GM20431 (cell line): Measurements from ENCODE around the gene IL7R.
"Not testable (repeated sequence)": the region's sequence is repeated elsewhere in the genome, so short reads cannot be mapped to it uniquely, and the experiment has no call there.

Source experiments
- in situ Hi-C: fragments of 300-500 bp; cut with MseI, MboI; formaldehyde crosslinking; loops from one replicate; pipeline ENCODE4 v1.15.0; 2020; ENCODE audit warnings: low sequenced_read_pairs; ENCODE audit not compliant: unreplicated experiment

IL7R gene

GRCh38 chr5:35838370-35839042 lies 18.2 kb upstream of the IL7R start:
- in situ Hi-C loops, result no loop called here

DNA sequence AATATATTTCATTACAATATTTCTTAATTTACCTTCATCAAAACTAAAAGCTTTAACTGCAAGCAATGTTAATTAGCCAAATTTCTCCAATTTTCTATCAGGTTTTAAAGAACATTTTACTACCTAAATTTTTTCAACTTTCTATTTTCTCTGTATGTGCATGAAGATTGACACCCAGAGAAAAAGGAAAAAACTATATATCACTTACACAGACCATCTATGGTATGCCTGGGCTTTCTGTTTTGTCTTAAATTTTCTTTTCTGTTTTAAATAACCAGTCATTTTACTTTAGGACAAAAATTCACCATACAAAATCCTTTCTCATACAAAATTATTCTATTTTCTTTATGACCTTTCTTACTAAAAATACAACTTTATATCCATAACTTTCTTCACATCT lies 13.8 kb upstream of the IL7R start:
- in situ Hi-C loops, result no loop called here

DNA sequence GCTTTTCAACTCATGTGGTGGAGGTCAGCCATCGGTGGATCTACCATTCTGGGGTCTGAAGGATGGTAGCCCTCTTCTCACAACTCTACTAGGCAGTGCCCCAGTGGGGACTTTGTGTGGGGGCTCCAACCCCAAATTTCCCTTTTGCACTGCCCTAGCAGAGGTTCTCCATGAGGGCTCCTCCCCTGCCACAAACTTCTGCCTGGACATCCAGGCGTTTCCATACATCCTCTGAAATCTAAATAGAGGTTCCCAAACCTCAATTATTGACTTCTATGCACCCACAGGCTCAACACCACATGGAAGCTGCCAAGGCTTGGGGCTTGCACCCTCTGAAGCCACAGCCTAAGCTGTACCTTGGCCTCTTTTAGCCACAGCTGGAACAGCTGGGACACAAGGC lies 11.2 kb upstream of the IL7R start:
- in situ Hi-C loops, result not testable (repeated sequence)

- in situ Hi-C loops, result no loop called here
Measured at GRCh38 chr5:35847491-35847890, 9.2 kb upstream of the IL7R start.

DNA sequence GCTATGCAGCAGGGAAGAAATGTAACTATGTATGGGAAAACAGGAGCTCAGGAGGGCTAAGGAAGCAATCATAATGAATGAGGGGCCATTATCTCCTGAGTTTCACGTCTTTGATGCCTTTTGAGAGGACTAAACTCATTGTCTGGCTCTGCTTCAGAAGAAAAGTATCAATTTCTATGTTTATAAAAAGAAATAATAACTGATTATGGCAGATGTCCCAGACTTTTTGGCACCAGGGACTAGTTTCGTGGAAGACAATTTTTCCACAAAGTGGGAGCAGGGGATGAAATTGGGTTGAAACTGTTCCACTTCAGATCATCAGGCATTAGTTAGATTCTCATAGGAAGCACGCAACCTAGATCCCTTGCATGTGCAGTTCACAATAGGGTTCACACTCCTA lies 8.7 kb upstream of the IL7R start:
- in situ Hi-C loops, result no loop called here

DNA sequence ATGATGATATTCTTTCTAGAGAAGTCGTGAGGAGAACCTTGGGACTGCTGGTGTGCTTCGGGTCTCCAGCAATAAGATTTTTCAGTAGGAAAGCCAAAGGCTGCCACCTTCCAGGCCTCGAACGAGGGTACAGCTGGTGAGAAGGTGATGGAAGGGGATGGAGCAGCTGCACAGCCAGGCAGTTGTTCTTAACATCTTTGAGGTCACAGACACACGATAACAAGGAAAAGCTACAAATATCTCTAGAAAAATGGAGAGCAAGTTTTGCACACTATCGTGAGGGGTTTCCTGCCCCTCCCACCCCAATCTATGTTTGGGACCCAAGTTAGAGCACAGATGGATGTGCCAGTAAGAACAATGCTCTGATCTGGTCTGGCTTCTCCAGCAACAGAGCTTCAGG lies 6.8 kb upstream of the IL7R start:
- in situ Hi-C loops, result no loop called here

DNA sequence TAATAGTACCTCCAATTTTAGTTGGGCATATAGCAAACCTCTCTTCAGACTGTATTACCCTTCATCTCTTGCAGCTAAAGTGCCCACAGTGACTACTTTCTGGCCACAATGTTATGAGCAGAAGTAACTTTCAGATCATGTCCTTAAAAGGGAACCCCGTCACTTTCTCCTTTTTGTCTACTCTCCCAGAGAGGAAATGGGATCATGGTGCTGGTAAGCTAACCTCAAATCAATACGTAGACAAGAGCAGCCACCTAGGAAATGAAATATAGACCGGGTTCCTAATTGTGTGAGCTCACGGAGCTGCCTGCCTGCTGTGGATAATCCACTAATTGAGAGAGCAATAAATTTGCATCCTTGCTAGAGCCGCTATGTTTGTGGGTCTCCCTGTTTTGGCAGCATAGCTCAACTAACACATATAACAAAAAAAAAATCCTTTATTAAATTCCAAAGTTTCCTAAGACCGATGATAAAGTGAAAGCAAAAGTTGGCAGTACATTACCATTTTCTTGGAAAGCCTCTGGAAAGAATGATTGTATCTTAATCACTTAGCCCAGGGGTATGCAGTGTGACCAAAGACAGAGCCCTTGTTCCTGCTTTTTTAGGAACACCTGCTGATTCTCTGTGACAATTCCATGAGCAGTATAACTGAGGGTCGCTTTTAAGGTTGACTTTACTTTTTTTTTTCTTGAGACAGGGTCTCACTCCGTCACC lies 5.6 kb upstream of the IL7R start:
- in situ Hi-C loops, result no loop called here

DNA sequence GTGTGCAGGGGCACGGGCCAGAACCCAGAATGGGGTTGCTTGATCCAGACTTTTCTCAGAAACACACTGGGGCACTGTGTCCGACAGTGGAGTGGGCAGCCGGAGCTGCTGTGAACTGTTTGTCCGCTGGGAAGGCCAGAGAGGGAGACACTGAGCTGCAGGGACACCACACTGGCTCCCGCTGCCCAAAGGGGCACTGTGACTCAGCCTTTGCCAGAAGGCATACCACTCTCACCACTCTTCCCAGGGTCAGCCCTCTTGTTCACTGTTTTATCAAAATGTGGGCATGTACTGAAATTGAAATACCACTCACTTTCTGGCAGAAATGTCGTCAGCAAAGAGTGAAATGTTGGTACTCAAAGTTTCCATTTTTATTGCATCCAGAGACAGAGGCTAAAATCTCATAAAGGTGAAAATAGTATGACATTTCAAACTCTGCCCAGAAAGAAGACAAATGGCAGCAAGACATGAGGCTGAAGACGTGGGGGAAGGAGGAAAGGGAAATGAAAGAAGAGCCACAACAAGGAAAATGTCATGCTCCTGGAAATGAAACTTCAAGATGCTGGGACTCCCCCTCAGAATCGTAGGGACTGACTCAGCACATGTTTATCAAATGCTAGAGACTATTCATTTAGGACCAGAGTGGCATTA lies 4.5 kb upstream of the IL7R start:
- in situ Hi-C loops, result no loop called here

- in situ Hi-C loops, result no loop called here
Measured at GRCh38 chr5:35852773-35853172, 3.9 kb upstream of the IL7R start.

- in situ Hi-C loops, result no loop called here
Measured at GRCh38 chr5:35853631-35854030, 3.1 kb upstream of the IL7R start.

DNA sequence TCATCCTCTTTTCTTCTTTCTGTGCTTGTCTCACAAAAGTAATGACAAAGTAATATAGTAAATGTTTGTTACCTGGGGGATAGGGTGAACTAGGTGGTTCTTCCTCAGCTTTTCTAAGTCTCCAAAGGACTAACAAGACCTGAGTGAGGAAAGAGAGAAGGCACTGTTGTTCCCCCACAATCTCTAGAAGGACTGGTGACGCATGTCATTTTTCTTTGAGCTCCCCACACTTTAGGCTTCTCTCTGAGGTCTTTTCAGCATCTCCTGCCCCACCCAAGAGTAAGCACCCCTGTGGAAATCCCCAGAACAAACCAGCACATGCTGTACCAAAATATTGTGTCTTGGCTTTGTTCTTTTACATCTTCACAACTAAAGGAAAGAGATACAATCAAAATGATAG lies 2.4 kb upstream of the IL7R start:
- in situ Hi-C loops, result no loop called here

DNA sequence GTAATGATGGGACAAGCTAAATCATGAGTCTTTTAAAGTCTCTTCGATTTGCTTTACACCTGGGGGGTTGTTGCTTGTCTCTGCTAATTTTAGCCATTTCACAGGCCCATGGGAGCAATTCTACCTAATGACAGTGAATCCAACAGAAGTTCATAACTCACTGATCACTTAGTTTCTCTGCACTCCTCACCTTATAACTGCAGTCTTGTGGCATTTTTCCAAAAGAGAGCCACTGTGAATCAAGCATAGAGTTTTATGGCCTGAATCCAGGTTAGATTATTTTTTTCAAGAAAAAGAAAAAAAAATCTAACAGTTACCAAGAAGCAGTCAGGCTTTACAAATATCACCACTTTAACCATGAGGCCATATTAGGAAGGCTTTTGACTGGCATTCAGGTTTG lies 1.5 kb upstream of the IL7R start:
- in situ Hi-C loops, result no loop called here

DNA sequence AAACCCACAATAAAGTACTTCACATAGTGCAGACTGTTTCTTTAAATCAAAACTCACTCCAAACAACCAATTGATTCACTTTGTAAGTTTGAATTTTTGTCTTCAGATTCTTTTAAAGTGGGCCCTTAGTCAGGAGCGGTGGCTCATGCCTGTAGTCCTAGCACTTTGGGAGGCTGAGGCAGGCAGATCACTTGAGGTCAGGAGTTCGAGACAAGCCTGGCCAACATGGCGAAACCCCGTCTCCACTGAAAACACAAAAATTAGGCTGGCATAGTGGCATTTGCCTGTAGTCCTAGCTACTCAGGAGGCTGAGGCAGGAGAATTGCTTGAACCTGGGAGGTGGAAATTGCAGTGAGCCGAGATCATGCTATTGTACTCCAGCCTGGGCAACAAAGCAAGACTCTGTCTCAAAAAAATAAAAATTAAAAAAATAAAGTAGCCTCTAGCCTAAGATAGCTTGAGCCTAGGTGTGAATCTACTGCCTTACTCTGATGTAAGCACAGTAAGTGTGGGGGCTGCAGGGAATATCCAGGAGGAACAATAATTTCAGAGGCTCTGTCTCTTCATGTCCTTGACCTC lies 416 bp upstream of the IL7R start:
- in situ Hi-C loops, result not testable (repeated sequence)

DNA sequence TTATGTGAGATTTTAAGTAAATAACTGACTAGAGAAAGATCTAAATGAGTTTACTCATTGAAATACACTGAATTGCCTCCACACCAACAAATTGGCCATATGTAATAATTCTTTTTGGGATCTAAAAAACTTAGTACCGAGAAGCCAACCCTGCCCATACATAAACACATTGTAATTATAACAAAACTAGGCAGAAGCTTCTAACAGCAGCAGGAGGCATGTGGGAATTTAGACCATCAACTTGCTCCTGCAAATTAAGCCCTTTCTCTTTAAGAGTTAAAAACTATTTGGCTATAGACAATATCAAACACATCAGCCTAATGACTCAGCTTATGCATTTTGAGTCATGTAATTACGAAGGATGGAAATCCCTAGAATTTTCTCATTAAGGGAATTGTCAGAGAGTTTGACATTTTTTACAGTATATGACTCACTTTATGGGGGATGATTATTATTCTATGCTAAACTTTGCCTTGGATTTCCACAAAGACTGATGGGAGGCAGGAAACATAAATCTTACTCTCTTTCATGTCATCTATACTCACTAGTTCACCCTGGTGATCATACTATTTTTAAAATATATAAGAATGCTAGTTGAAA lies 1.0 kb downstream of the IL7R start:
- in situ Hi-C loops, result no loop called here

DNA sequence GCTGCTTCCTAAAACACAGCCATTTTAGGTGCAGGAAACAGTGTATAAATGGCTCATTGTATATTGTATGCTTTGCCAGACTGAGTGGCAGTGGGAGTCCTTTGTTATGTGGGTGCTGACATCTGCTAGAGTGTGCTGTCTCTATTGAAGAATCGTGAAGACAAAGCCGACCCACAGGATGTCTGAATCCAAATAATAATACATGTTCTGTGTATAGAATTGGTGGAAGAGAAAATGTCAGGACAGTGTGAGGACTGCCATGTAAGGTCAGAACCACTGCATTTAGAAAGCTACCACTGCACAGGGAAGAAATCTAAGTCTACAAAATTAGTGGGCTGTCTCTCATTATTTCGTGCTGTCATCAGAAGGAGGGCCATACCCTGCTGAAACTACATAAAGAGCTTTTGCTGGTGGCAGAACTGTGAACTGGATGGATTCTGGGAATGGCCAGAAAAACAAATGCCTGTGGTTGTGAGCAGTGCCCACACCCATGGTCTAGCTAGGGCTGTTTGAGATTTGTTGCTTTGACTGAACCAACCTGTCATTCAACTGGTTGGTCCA lies 2.5 kb downstream of the IL7R start:
- in situ Hi-C loops, result no loop called here

DNA sequence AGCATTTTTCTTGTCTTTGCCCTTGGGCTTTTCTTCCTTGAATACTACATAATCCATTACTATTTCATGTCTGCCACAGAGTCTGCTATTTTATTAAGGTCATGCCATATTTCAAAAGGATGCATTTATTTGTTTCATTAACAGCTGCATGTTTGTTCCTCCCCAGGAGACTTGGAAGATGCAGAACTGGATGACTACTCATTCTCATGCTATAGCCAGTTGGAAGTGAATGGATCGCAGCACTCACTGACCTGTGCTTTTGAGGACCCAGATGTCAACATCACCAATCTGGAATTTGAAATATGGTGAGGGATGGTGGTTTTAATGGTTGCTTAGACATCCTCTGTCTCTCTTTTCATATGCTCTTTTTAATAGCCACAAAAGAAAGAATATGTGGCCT lies 4.0 kb downstream of the IL7R start:
- in situ Hi-C loops, result no loop called here

GRCh38 chr5:35861718-35862117 lies 5.0 kb downstream of the IL7R start:
- in situ Hi-C loops, result no loop called here

GRCh38 chr5:35862126-35862525 lies 5.4 kb downstream of the IL7R start:
- in situ Hi-C loops, result no loop called here

DNA sequence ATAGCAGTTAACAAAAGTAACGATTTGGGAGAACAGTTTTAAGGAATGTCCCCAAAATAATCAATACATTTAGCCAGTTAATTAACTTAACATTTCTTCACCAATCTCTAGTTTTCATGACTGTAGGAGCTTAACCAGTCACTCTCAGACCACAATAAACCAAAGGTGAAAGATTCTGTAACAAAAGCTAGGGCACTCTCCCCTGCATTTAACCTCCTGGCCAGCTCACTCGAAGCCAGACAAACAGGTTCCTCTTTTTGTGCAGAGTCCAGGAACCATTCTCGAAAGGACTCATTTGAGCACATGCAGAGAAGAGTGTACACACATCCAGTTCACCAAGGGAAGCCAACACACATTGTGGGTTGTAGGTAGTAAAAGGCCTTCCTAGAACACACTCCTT lies 6.5 kb downstream of the IL7R start:
- in situ Hi-C loops, result no loop called here

- in situ Hi-C loops, result no loop called here
Measured at GRCh38 chr5:35867998-35868397, 11.3 kb downstream of the IL7R start.
